Smooth muscle cell (in vitro differentiated cells): Measurements from ENCODE around the gene MCOLN1. TPM values are rescaled to one million over a fixed set of nuclear protein-coding genes. Genes with fewer than 3 reads are reported as not detected.

Source experiments
- DNase-seq: peaks from one replicate; lab custom pipeline; 2025; ENCODE audit not compliant: unreplicated experiment; lab: John Stamatoyannopoulos, UW
- H2AFZ ChIP-seq: fragments of 200-600 bp; sonication (generic); 2 replicates; pipeline ENCODE4 v1.6.0; 2016; ENCODE audit warnings: antibody characterized with exemption, low read depth, mild to moderate bottlenecking
- H3F3A ChIP-seq: fragments of 200-600 bp; sonication (generic); 2 replicates; pipeline ENCODE4 v1.6.0; 2017; ENCODE audit warnings: antibody characterized with exemption, low read depth
- H3K27ac ChIP-seq: fragments of 200-600 bp; sonication (generic); 2 replicates; pipeline ENCODE4 v1.5.1; 2016; ENCODE audit warnings: low read depth, mild to moderate bottlenecking
- H3K27me3 ChIP-seq: fragments of 200-600 bp; sonication (generic); 2 replicates; pipeline ENCODE4 v1.6.1; 2016; ENCODE audit warnings: low read depth, mild to moderate bottlenecking
- H3K36me3 ChIP-seq: fragments of 200-600 bp; sonication (generic); 2 replicates; pipeline ENCODE4 v1.5.1; 2016; ENCODE audit warnings: low read depth
- H3K4me1 ChIP-seq: fragments of 200-600 bp; sonication (generic); 2 replicates; pipeline ENCODE4 v1.5.1; 2016; ENCODE audit warnings: low read depth
- H3K4me2 ChIP-seq: fragments of 200-600 bp; sonication (generic); 2 replicates; pipeline ENCODE4 v1.6.0; 2016; ENCODE audit warnings: mild to moderate bottlenecking
- H3K4me3 ChIP-seq: fragments of 200-600 bp; sonication (generic); 2 replicates; pipeline ENCODE4 v1.5.1; 2016; ENCODE audit warnings: mild to moderate bottlenecking
- H3K79me2 ChIP-seq: fragments of 200-600 bp; sonication (generic); 2 replicates; pipeline ENCODE4 v1.6.0; 2016; ENCODE audit warnings: low read depth, mild to moderate bottlenecking
- H3K9ac ChIP-seq: fragments of 200-600 bp; sonication (generic); 2 replicates; pipeline ENCODE4 v1.6.0; 2016; ENCODE audit warnings: low read depth
- H3K9me3 ChIP-seq: fragments of 200-600 bp; sonication (generic); replicated peaks from 2 replicates; pipeline ENCODE4 v1.5.1; 2016; ENCODE audit warnings: low read depth
- H4K20me1 ChIP-seq: fragments of 200-600 bp; sonication (generic); 2 replicates; pipeline ENCODE4 v1.6.0; 2016; ENCODE audit warnings: low read depth
- WGBS: methylation state at CpG from one replicate; pipeline ENCODE4 v1.1.7; 2016; ENCODE audit warnings: low lambda C conversion rate; 5-methylcytosine and 5-hydroxymethylcytosine counted together
- polyA plus RNA-seq: library from polyadenylated mRNA; unstranded; fragments of >200 nt; fragmentation: Nextera tagmentation; extraction: Ambion mirVana; gene quantifications from 2 replicates; pipeline ENCODE4 v1.2.1, GENCODE V29; 2016
- total RNA-seq: library from RNA; depleted of rRNA; stranded (reverse); fragments of >200 nt; gene quantifications from 2 replicates; pipeline ENCODE4 v1.2.3, GENCODE V29; 2014
- TF ChIP-seq, protein P1 (sequence below): fragments of 200-600 bp; sonication (generic); IDR thresholded peaks from 2 replicates; pipeline ENCODE4 v1.5.1; 2017; ENCODE audit warnings: borderline replicate concordance, mild to moderate bottlenecking, antibody characterized with exemption; ENCODE audit not compliant: insufficient read depth, poor library complexity, severe bottlenecking

Gene MCOLN1
- total and polyA plus RNA-seq, 2 experiments from 2014 or later = 9.8 to 19.2 TPM

DNA sequence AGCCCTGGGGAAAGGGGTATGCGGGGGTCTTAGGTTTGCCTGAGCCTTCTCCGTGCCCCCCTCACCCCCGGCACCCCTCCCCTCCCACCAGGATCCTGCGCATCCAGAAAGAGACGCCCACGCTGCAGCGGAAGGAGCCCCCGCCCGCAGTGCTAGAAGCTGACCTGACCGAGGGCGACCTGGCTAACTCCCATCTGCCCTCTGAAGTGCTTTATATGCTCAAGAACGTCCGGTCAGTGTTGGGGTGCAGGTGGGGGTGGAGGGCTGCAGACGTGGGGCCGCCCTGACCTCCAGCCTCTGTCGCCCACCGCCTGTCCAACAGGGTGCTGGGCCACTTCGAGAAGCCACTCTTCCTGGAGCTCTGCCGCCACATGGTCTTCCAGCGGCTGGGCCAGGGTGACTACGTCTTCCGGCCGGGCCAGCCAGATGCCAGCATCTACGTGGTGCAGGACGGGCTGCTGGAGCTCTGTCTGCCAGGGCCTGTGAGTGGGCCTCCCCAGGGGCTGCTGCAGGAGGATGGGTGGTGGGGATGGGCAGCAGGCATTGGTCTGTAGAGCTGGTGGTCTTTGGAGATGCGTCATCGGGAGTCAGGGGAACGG is 17.5 kb downstream of the MCOLN1 start:
- Histone ChIP-seq H3K27ac (no peak overlapping the region), H2AFZ (no peak overlapping the region), H3K27me3 (no peaks in the 10 kb centered on the region), H3K4me3 (no peak overlapping the region), H3K4me1 (no peaks in the 10 kb centered on the region), H3F3A (no peaks in the 10 kb centered on the region), H3K9ac (no peak overlapping the region), H3K79me2 (no peaks in the 10 kb centered on the region), H3K9me3 (no peaks in the 10 kb centered on the region), H3K4me2 (no peak overlapping the region), H3K36me3 (no peaks in the 10 kb centered on the region), H4K20me1 (no peaks in the 10 kb centered on the region)
- no peak for DNase-seq
- TF ChIP-seq, protein P1, sequence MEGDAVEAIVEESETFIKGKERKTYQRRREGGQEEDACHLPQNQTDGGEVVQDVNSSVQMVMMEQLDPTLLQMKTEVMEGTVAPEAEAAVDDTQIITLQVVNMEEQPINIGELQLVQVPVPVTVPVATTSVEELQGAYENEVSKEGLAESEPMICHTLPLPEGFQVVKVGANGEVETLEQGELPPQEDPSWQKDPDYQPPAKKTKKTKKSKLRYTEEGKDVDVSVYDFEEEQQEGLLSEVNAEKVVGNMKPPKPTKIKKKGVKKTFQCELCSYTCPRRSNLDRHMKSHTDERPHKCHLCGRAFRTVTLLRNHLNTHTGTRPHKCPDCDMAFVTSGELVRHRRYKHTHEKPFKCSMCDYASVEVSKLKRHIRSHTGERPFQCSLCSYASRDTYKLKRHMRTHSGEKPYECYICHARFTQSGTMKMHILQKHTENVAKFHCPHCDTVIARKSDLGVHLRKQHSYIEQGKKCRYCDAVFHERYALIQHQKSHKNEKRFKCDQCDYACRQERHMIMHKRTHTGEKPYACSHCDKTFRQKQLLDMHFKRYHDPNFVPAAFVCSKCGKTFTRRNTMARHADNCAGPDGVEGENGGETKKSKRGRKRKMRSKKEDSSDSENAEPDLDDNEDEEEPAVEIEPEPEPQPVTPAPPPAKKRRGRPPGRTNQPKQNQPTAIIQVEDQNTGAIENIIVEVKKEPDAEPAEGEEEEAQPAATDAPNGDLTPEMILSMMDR = no peak
- WGBS = 98% methylated on average over 27 of the region's 28 CpGs

DNA sequence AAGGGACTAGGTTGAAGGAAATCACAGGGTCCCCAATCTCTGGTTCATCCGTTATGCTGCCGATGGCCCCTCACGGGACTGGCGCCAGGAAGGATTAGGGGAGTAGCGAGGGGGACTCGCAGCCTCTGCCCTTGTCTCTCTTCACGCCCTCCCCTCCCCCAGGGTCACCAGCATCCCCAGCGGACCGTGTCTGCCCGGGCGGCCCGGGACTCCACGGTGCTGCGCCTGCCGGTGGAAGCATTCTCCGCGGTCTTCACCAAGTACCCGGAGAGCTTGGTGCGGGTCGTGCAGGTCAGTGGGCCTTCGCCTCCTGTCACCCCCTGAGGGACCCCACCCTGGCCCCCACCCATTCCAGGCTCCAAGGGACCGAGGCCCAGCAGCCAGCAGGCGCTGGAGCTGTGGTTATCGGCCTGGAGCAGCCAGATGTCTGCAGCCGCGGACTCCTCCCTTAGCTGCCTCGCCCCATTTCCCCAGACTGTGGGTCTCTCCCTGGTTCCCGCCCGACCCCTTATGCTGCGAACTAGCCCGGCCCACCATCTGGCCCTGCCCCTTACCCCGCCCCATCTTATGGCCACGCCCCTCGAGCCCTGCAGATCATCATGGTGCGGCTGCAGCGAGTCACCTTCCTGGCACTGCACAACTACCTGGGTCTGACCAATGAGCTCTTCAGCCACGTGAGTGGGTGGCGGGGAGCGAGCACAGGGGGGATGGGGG is 18.5 kb downstream of the MCOLN1 start:
- WGBS = 89% methylated on average over 34 of the region's 39 CpGs
- no peaks in the 10 kb centered on the region for H3K36me3 ChIP-seq
- H3K4me2 ChIP-seq = no peak overlapping the region
- no peak overlapping the region for H3K27ac ChIP-seq
- DNase-seq = no peak
- no peaks in the 10 kb centered on the region for H3K9me3 ChIP-seq
- H4K20me1 ChIP-seq = no peaks in the 10 kb centered on the region
- no peak overlapping the region for H3K4me3 ChIP-seq
- H3F3A ChIP-seq = no peaks in the 10 kb centered on the region
- H3K9ac ChIP-seq = no peak overlapping the region
- no peak overlapping the region for H2AFZ ChIP-seq
- no peaks in the 10 kb centered on the region for H3K79me2 ChIP-seq
- no peaks in the 10 kb centered on the region for H3K27me3 ChIP-seq
- TF ChIP-seq, protein P1 = no peak
- H3K4me1 ChIP-seq = no peaks in the 10 kb centered on the region

DNA sequence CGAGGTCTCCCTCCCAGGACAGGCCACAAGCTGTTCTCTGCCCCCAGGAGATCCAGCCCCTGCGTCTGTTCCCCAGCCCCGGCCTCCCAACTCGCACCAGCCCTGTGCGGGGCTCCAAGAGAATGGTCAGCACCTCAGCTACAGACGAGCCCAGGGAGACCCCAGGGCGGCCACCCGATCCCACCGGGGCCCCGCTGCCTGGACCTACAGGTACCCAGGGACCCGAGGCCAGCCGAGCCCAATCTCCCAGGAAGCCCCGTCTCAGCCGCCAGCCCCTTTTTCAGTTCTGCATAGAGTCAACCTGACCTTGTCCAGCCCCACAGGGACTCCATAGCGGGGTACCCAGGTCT is 19.0 kb downstream of the MCOLN1 start:
- H3K9ac ChIP-seq = no peak overlapping the region
- TF ChIP-seq, protein P1 = no peak
- no peaks in the 10 kb centered on the region for H3K9me3 ChIP-seq
- no peak overlapping the region for H3K4me3 ChIP-seq
- no peaks in the 10 kb centered on the region for H3K36me3 ChIP-seq
- no peaks in the 10 kb centered on the region for H3F3A ChIP-seq
- no peak overlapping the region for H3K4me2 ChIP-seq
- 96% methylated on average over 14 of the region's 15 CpGs for WGBS
- H4K20me1 ChIP-seq = no peaks in the 10 kb centered on the region
- H3K27me3 ChIP-seq = no peaks in the 10 kb centered on the region
- no peak overlapping the region for H2AFZ ChIP-seq
- no peak overlapping the region for H3K27ac ChIP-seq
- H3K79me2 ChIP-seq = no peaks in the 10 kb centered on the region
- H3K4me1 ChIP-seq = no peaks in the 10 kb centered on the region
- no peak for DNase-seq
